Measurements from ENCODE around the gene CACNA1E. TPM values are rescaled to one million over a fixed set of nuclear protein-coding genes. Genes with fewer than 3 reads are reported as not detected.

The CACNA1E gene
- polyA plus RNA-seq, 3 donors = 0.27 to 0.82 (median 0.37) TPM

DNA sequence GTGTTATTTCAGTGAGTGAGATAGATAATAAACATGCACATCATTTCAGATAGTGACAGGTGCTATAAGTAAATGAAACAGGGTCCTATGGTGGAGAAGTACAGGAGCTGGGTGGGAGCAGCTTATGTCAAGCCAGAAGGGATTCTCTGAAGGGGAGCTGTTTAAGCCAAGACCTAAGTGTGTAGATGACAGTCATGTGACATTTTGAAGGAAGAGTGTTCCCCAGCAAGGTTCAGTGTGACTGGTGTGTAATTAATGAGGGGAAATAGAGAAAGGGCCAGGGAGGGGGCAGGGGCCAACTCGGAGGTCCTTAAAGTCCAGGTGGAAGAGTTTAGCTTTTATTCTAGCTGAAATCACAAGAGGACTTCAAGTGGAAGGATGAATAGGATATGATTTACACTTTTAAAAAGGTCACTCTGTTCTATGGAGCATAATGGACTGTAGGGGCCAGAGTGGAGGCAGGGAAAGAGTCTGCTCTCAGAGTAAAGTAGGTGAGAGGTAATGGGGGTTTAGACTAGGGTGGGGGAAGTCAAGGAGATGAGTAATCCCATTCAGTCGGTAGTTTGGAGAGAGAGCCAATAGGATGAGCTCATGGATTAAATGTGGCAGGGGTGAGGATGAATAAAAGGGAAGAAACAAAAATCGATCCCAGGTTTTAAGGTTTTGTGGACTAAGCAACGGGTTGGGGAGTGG, 243.1 kb downstream of the CACNA1E start:
- DNase-seq (ENCODE audit: extremely low read depth in 1 of 11, low read depth in 9 of 11, low spot score in 4 of 11) = no peak

DNA sequence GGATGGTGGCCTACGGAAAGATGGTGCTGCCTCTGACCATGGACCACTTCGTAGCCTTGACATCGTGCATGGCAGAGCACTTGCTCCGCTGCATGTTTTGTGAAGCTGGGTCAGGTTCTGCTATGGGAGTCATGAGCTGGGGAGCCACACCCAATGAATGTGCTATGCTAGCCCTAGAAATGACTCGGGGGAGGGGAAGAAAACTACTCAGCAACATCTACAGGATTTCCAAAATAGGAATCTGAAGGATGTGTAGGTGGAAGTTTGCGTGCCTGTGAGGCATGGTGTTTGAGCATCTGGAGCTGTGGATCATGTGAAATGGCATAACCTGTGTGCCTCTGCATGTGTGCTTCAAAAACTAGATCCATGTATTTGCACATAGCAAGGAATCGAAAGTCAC, 247.3 kb downstream of the CACNA1E start:
- DNase-seq (ENCODE audit: extremely low read depth in 1 of 11, low read depth in 9 of 11, low spot score in 4 of 11) = no peak

DNA sequence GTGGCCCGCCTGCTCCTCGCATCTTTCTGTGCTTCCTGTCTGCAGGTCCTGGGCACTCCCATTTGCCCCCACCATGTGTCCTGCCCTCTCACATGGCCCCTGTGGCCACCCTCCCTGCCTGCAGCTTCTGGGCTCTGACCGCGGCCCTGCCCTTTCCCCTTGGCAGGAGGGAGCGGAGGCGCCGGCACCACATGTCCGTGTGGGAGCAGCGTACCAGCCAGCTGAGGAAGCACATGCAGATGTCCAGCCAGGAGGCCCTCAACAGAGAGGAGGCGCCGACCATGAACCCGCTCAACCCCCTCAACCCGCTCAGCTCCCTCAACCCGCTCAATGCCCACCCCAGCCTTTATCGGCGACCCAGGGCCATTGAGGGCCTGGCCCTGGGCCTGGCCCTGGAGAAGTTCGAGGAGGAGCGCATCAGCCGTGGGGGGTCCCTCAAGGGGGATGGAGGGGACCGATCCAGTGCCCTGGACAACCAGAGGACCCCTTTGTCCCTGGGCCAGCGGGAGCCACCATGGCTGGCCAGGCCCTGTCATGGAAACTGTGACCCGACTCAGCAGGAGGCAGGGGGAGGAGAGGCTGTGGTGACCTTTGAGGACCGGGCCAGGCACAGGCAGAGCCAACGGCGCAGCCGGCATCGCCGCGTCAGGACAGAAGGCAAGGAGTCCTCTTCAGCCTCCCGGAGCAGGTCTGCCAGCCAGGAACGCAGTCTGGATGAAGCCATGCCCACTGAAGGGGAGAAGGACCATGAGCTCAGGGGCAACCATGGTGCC, 249.1 kb downstream of the CACNA1E start:
- no peak for DNase-seq (ENCODE audit: extremely low read depth in 1 of 11, low read depth in 9 of 11, low spot score in 4 of 11)

DNA sequence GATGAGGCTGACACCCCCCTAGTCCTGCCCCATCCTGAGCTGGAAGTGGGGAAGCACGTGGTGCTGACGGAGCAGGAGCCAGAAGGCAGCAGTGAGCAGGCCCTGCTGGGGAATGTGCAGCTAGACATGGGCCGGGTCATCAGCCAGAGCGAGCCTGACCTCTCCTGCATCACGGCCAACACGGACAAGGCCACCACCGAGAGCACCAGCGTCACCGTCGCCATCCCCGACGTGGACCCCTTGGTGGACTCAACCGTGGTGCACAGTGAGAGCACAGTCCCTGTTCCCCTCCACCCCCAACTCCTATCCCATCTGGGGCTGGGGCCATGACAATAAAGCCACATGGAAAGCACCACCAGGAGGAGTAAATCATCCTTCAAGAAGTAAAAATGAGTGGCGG, 250.2 kb downstream of the CACNA1E start:
- no peak for DNase-seq (ENCODE audit: extremely low read depth in 1 of 11, low read depth in 9 of 11, low spot score in 4 of 11)

DNA sequence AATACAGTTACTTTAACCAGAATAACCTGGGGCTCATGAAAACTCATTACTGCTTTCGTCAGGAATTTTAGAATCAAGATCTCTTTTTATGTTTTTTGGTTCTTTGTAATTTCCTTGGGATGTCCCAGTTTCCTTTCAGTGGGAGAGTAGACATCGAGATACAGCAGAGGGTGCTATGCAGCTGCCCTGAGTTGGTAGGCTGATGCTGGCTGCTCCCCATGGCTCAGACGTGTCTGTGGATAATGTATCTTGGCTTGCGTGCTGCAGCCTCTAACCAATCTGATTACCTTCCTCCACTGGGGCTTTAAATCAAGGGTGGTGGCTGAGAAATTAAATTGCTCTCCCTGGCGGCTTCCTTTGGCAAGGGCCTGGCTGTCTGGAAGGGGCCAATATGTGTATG, 253.7 kb downstream of the CACNA1E start:
- no peak for DNase-seq (ENCODE audit: extremely low read depth in 1 of 11, low read depth in 9 of 11, low spot score in 4 of 11)

DNA sequence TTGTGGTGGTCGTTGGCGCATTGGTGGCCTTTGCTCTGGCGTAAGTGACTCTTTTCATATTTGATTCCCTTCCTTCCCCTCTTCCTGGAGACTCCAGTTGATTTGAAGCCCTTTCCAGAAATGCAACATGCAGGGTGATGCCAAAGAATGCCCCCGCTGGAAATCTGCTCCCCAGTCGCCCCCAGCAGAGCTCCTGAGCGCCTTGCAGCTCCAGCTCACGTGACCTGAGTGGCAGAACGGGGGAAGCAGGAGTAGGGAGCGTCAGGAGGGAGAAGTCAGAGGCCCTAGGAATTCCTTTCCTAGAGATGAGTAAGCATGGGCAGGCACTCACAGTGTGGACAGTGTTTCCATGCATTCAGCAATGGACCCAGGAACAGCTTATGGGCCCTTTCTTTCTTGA, 255.9 kb downstream of the CACNA1E start:
- no peak for DNase-seq (ENCODE audit: extremely low read depth in 1 of 11, low read depth in 9 of 11, low spot score in 4 of 11)

DNA sequence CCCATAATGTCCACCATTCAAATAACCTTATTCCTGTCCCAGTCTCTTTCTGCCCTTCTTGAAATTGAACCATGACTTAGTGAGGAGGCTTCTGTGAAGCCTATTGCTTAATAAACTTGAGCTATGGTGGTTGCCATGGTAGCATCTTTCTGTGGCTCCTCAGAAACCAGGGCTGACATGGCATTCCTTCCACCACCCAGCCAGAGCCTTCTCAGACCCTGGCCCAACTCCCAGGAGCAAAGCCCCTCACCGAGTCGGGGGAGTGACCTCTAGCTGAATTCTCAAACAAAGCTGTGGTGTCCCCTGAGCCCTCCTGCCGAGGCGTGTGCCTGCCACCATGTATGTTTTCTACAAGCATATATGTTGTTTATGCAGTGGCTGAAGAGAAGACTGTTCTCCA, 259.1 kb downstream of the CACNA1E start:
- DNase-seq (ENCODE audit: extremely low read depth in 1 of 11, low read depth in 9 of 11, low spot score in 4 of 11) = no peak

DNA sequence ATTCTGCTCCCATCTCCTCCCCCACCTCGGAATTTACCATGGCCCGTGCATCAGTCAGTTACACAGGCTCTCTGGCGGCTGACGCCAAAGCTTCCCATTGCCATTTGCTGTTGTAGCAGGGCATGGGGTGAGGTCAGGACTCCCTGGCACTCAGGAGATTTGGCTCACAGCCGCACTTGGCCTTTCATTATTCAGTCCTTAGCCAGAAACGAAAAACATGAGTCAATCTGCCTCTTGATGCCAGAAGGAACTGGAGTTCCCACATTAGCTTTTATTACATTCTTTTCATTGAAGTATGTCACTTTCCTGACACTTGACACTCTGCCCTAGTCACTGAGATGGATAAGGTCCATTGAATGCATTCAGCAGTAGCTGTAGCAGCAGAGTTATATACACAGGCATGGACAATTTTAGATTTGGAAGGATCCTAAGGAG, 260.6 kb downstream of the CACNA1E start:
- peak in 2 of 11 donors; percentile 11 to 14 for DNase-seq (ENCODE audit: extremely low read depth in 1 of 11, low read depth in 9 of 11, low spot score in 4 of 11)

DNA sequence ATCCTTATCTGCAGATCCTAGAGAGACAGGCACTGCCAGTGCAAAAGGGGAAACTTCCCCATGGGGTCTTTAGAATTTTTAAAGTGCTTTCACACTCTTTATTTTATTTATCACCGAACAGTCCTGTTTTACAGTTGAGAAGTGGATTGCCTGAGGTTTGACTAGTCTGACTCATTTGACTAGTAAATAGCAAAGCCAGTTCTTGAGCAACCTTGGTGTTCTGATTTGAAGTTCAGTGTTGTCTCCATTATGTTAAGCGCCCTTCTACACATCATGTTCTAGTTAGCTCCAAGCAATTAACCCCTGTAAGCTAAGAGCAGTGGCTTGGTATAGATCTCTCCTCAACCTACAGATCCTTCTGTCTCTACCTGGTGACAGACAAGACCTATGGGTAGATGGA, 262.9 kb downstream of the CACNA1E start:
- DNase-seq (ENCODE audit: extremely low read depth in 1 of 11, low read depth in 9 of 11, low spot score in 4 of 11) = no peak

DNA sequence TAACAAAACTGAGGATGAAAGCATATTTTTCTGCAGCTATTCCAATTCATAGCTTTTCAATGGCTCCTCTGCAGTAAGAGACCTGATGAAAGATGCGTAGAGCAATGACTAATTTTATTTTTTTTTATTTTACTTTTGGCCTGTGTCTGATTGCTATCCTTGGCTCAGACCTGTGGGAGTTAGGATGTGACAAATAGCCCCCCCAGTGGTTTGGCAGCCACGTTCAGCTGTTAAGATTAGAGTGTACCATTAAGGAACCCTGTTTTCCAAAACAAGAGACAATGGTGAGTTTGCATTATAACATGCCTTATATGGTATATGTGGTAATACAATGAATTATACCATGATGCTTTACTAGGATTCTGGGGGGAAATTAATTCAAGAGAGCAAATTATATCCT, 264.7 kb downstream of the CACNA1E start:
- no peak for DNase-seq (ENCODE audit: extremely low read depth in 1 of 11, low read depth in 9 of 11, low spot score in 4 of 11)

DNA sequence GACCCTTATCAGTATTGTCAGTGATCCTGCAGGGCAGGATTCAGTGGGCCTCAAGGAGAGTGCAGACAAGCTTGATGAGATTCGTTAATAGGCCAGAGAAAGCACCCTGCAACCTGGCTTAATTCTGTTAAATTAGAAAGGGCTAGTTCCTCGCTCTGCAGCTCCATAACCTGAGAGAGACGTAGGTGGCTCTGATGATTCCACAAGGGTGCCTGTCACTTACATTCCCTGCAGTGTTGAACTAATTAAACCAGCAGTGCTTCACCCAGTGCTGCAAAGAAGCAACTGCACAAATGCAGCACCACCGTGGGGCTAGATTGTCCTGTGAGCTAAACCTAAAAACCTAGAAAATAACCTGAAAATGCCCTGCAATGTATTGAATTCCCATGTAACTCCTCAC, 270.8 kb downstream of the CACNA1E start:
- DNase-seq (ENCODE audit: extremely low read depth in 1 of 11, low read depth in 9 of 11, low spot score in 4 of 11) = no peak

DNA sequence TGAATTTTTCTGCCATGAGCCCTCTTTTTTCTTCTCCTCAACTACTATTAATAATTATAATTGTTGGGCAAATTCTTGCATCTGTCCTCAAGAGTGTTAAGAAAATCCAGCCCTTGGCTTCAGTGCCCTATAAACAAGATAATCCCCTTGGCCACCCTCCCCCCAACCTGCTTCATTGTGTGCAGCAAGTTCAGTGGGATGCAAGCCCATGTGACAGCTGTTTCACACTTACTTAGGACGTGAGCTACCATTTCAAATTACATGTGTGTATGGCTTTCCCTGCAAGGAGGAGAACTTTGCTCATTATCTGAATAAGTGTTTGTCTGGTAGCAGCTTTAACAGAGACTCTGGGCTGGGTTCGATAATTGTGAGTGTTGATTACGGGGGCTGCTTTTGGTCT, 276.2 kb downstream of the CACNA1E start:
- no peak for DNase-seq (ENCODE audit: extremely low read depth in 1 of 11, low read depth in 9 of 11, low spot score in 4 of 11)

DNA sequence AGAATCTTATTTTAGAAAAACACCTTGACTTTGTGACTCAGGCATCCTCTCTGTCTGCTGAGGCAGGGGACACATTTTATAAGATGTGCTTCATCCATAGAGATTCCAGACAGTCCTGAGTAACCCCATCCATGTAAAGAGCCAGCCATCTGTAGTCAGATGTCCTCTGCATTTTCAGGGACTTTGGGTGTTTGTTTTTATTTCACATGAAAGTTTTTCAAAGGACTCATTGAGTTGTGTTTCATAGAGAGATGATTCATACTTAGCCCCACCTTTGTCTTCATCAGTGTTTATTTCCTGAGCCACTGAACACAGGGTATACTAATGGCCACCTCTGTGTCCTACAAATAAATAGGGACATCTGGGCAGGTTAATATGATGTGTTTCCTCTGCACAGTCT, 280.4 kb downstream of the CACNA1E start:
- DNase-seq (ENCODE audit: extremely low read depth in 1 of 11, low read depth in 9 of 11, low spot score in 4 of 11) = no peak

DNA sequence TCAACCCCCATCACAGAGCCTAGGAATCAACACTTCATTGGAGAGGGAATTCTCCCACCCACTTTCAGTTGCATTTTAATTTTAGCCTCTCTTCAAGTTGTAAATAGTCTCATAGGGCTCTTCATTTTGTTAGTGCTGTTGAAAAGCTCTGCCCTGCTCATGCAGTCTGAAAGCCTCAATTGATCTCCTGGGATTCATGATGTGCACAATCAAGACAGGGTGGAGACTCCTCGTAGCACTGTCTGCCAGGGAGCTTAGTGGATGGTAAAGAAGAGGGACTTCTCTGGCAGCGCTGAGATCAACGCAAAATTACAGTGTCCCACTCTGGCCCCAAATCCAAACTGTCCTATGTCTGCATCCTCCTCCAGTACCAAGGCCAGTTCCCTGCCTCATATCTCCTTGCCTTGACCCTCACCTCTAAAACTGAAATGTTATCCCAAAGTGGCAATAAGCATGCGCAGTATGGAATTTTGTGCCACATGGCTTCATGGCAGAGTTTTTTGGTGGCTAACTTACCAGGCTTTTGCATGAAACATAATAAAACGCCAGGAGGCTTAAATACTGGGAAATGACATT, 282.2 kb downstream of the CACNA1E start:
- DNase-seq (ENCODE audit: extremely low read depth in 1 of 11, low read depth in 9 of 11, low spot score in 4 of 11) = no peak

DNA sequence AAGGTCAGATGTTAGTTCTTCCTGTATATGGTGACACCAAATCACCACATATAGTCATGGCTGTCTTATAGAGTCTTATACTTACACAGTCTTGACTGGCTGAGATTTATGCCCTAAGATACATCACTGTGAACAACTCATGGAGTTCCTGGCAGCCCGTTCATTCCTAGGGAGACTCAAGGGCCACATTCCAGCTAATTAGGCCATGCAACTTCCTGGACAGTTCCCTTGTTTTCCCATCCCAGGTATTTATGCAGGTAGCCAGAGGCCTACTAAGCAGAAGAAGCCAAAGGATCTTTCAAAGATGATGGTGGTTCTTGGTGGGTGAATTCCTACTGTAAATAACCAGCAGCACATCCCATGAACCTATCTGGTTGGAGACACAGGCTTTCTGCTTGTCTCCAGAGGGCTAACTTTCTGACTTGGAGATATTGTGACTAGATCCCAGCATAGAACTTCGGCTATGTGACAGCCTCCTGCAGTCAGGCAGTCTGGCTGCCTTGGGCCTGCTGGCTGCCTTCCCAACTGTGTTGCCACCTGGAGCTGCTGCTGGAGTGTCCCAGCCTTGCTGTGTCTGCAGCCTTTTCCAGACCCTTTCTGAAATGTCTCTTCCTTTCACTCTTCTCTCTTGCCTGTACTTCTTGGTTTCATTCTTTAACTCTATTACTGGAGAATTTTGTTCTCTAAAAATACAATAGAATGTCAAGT, 283.8 kb downstream of the CACNA1E start:
- no peak for DNase-seq (ENCODE audit: extremely low read depth in 1 of 11, low read depth in 9 of 11, low spot score in 4 of 11)

DNA sequence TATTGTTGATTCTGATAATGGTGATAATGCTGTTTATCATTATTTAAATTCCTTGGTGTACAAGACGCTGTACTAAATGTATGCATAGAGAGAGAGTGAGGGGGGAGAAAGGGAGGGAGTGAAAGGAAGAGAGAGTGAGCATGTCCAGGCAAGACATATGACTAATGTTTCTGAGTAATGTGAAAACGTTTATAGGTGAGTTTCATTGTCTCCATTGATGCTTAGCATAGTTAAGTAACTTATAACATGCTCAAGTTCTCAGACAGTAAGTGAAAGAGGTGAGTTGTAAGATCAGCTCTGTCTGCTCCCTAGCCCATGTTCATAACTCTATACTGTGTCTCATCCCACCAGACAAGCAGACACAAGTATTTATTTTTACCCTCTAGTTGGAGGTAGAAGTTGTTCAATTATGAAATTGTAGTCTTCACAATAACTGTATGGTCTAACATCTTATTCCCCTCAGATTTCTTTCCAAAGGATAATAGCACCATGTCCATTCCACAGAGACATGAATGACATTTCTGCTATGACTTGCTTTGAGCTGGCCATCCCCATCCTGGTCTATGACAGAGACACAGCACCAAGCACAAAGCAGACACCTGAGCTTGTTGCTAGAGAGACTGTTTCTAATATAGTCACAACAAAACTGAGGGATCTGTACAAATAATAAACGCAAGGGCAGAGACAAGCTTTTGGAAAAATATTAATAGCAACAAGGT, 285.1 kb downstream of the CACNA1E start:
- no peak for DNase-seq (ENCODE audit: extremely low read depth in 1 of 11, low read depth in 9 of 11, low spot score in 4 of 11)

DNA sequence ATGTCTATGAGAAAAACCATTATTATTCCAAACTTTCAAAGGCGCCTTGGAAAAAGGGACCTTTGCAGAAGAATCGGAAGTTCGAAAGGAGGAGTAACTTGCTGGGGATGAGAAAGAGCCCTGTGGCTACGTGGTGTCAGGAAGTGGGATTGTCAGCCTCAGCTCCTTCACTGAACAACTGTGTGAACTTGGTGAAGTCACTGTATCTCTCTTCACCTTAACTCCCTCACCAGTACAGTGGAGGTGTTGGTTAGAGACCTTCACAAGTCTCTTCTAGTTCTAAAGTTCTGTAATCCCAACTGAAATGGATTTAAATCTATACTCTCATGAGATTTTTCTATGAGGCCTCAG, 285.6 kb downstream of the CACNA1E start:
- no peak for DNase-seq (ENCODE audit: extremely low read depth in 1 of 11, low read depth in 9 of 11, low spot score in 4 of 11)

DNA sequence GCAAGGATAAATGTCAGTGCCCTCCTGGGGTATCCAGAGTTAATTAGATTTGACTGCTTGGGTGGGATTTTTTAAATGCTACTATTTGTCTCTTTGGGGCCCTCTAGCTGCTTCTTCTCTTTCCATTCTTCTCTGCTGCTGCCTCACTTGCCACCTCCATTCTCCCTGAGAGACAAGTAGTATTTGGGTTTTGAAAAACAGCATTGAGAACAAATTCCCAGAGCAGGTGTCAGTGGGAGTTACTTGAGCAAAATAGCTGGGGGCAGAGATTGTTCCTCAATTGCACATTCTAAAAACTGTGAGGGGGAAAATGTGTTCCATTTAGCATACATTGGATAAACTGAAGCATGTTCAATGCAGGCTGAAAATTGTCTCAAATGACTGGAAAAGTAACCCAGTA, 286.5 kb downstream of the CACNA1E start:
- no peak for DNase-seq (ENCODE audit: extremely low read depth in 1 of 11, low read depth in 9 of 11, low spot score in 4 of 11)

DNA sequence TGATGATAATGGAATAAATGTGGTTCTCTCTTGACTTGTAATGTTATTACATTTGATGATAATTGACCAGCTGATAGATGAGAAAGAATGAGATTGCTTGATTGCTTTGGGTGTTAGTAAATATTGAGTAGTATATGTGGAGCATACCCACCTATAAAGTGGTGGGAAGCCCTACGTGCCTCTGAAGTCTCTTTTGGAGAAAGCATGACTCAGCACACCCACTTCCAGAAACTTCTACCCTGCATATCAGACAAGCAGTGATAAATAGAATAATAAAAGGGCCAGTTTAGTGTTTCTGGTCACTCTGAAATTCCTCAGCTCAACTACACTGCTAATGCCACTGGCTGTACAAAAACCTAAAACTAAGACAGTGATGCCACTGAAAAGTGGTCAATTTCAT, 289.4 kb downstream of the CACNA1E start:
- DNase-seq (ENCODE audit: extremely low read depth in 1 of 11, low read depth in 9 of 11, low spot score in 4 of 11) = no peak
